Heart left ventricle (tissue), 13 donors: ENCODE data around the gene TWF2.

Experiments
- CTCF ChIP-seq, 12 donors: fragments of 200-600 bp; sonication (generic) in 4 of 12; IDR thresholded peaks; one replicate each; pipeline versions ENCODE4 v1.5.0 to v1.8.0; 2018 to 2022; ENCODE audit warnings: antibody characterized with exemption in 12 of 12, mild to moderate bottlenecking in 5 of 12
- POLR2A ChIP-seq, 2 donors: fragments of 450-650 bp; IDR thresholded peaks; one replicate each; pipeline ENCODE4 v1.6.1; 2017; ENCODE audit warnings: antibody characterized with exemption in 2 of 2, mild to moderate bottlenecking in 2 of 2, moderate library complexity in 2 of 2
- donor health status: ischemic (EF 13 %, LVEDD 7.1; RV severe dilation, severe dysfunction).
- donor health status: DM: no; HTN: yes; CAD: no.
- donor health status: DM: no; HTN: no; CAD: no.
- donor health status: ischemic (EF 25% LVEDD 6.9; RV normal size, moderate dysfunction).
- donor health status: ischemic (EF 25% LVEDD 5.7; RV mildly dilated, moderate dysfunction).
- donor health status: ischemic (EF 35%, LVEDD 5.7; RV mildly dilated, moderate dysfunction).
- donor health status: nonischemic (EF 11% LVEDD 7.7; RV severe dilation, severe dysfunction).
- donor health status: DM: yes; HTN: yes; CAD: no.
- donor health status: PGD.
- donor health status: ischemic (EF 29% LVEDD 5.4; RV normal size, mild dysfunction).
- donor health status: nonischemic (EF 23%, LVEDD 6.1; RV moderate dilation, normal function).

GRCh38 chr3:52195291-52195597 is 43.7 kb downstream of the TWF2 start:
- TF ChIP-seq CTCF (IDR thresholded peaks at IDR 0.05) (no peak), POLR2A (IDR thresholded peaks at IDR 0.05) (no peak)
